B cell (primary cell): ENCODE measurements around the gene AUTS2. TPM values are rescaled to one million over a fixed set of nuclear protein-coding genes. Genes with fewer than 3 reads are reported as not detected.

Source experiments
- ATAC-seq: fragments of 200-7000 bp; cut with Tn5 transposase; one replicate; pipeline ENCODE4 v1.10.0; 2021; ENCODE audit warnings: low read depth, mild to moderate bottlenecking, moderate number of reproducible peaks, moderate library complexity
- CTCF ChIA-PET: fragments of 350-600 bp; sonication (Branson Sonifier 250); formaldehyde crosslinking; loops from one replicate; lab custom pipeline; 2021; ENCODE audit warnings: antibody characterized with exemption, inconsistent platforms; lab: Charles Lee
- POLR2A ChIA-PET: fragments of 350-600 bp; sonication (Branson Sonifier 250); formaldehyde crosslinking; loops from one replicate; lab custom pipeline; 2021; ENCODE audit warnings: antibody characterized with exemption; lab: Charles Lee
- DNase-seq: peaks from one replicate; pipeline ENCODE4 v3.0.0; 2013
- H2AFZ ChIP-seq: 2 replicates; pipeline ENCODE4 v1.6.1; 2012; ENCODE audit warnings: mild to moderate bottlenecking, low read depth, low read length; ENCODE audit not compliant: insufficient read depth, poor library complexity, severe bottlenecking
- H3K27ac ChIP-seq, 2 donors: 1 replicate in 1 of 2; 2 replicates in 1 of 2; pipeline ENCODE4 v1.5.1; 2012 to 2013; ENCODE audit warnings: low read length in 2 of 2, mild to moderate bottlenecking in 2 of 2, moderate library complexity in 1 of 2
- H3K27me3 ChIP-seq, 4 experiments: fragments of 200-600 bp in 1 of 4; sonication (generic) in 1 of 4; replicated peaks in 1 of 4; 1 replicate in 2 of 4; 2 replicates in 2 of 4; pipeline versions ENCODE4 v1.6.1 to v1.7.0; 2013 to 2016; ENCODE audit warnings: low read length in 3 of 4, mild to moderate bottlenecking in 2 of 4, mixed read lengths in 1 of 4, moderate library complexity in 1 of 4; ENCODE audit not compliant: insufficient read depth in 4 of 4, control insufficient read depth in 3 of 4; ENCODE audit errors: control extremely low read depth in 1 of 4
- H3K36me3 ChIP-seq, 2 experiments: replicated peaks in 1 of 2; 1 replicate in 1 of 2; 2 replicates in 1 of 2; pipeline versions ENCODE4 v1.6.1 to v1.7.1; 2013; ENCODE audit warnings: low read length in 1 of 2; ENCODE audit not compliant: insufficient read depth in 2 of 2, control insufficient read depth in 1 of 2; ENCODE audit errors: control extremely low read depth in 1 of 2, extremely low read depth in 1 of 2
- H3K4me1 ChIP-seq, 2 donors: fragments of 200-600 bp in 1 of 2; sonication (generic) in 1 of 2; 1 replicate in 1 of 2; 2 replicates in 1 of 2; pipeline versions ENCODE4 v1.5.1 to v1.6.1; 2013 to 2017; ENCODE audit warnings: low read length in 2 of 2; ENCODE audit not compliant: control insufficient read depth in 2 of 2, insufficient read depth in 2 of 2
- H3K4me2 ChIP-seq: replicated peaks from 2 replicates; pipeline ENCODE3; 2012; ENCODE audit warnings: mild to moderate bottlenecking, low read depth, low read length; ENCODE audit not compliant: poor library complexity, severe bottlenecking
- H3K4me3 ChIP-seq, 5 experiments: fragments of 200-600 bp in 1 of 5; sonication (generic) in 1 of 5; 1 replicate in 3 of 5; 2 replicates in 2 of 5; pipeline versions ENCODE4 v1.5.1 to v1.7.0; 2011 to 2016; ENCODE audit warnings: low read length in 4 of 5, mild to moderate bottlenecking in 4 of 5, low read depth in 2 of 5, control low read depth in 1 of 5, moderate library complexity in 1 of 5; ENCODE audit not compliant: insufficient read depth in 1 of 5; ENCODE audit errors: control extremely low read depth in 1 of 5, extremely low read depth in 1 of 5
- H3K79me2 ChIP-seq: fragments of 200-600 bp; sonication (generic); one replicate; pipeline ENCODE4 v1.6.0; 2016; ENCODE audit warnings: low read length; ENCODE audit not compliant: control insufficient read depth, insufficient read depth
- H3K9ac ChIP-seq: fragments of 200-600 bp; sonication (generic); 2 replicates; pipeline ENCODE4 v1.6.1; 2017; ENCODE audit warnings: mild to moderate bottlenecking, low read length, moderate library complexity
- H3K9me3 ChIP-seq, 3 donors: one replicate each; pipeline versions ENCODE4 v1.6.1 to v1.7.1; 2013; ENCODE audit warnings: low read length in 2 of 3; ENCODE audit not compliant: control insufficient read depth in 2 of 3, insufficient read depth in 1 of 3; ENCODE audit errors: control extremely low read depth in 1 of 3
- H4K20me1 ChIP-seq: 2 replicates; pipeline ENCODE4 v1.6.0; 2012; ENCODE audit warnings: mild to moderate bottlenecking, low read length; ENCODE audit not compliant: insufficient read depth, control insufficient read depth, poor library complexity, severe bottlenecking
- H3K27ac Mint-ChIP-seq: one replicate; pipeline ENCODE4 v1.8.0; 2021; ENCODE audit warnings: mixed read lengths
- H3K27me3 Mint-ChIP-seq: one replicate; pipeline ENCODE4 v1.8.0; 2021; ENCODE audit warnings: mixed read lengths
- H3K4me1 Mint-ChIP-seq: one replicate; pipeline ENCODE4 v1.8.0; 2021; ENCODE audit warnings: mixed read lengths
- H3K4me3 Mint-ChIP-seq: one replicate; pipeline ENCODE4 v1.8.0; 2021; ENCODE audit warnings: mixed read lengths
- H3K9me3 Mint-ChIP-seq: one replicate; pipeline ENCODE4 v1.8.0; 2022; ENCODE audit warnings: mixed read lengths; ENCODE audit not compliant: insufficient read depth
- CTCF ChIP-seq: fragments of 200-600 bp; IDR thresholded peaks from one replicate; pipeline ENCODE4 v1.8.0; 2022; ENCODE audit warnings: antibody characterized with exemption, mild to moderate bottlenecking
- EZH2 ChIP-seq: IDR thresholded peaks from 2 replicates; pipeline ENCODE4 v1.6.1; 2012; ENCODE audit warnings: borderline replicate concordance, low read depth, mild to moderate bottlenecking, moderate library complexity, low read length; ENCODE audit not compliant: insufficient read depth, poor library complexity, severe bottlenecking
- WGBS: methylation state at CpG from one replicate; pipeline ENCODE4 v1.1.5; 2013; ENCODE audit warnings: missing lambda C conversion rate; ENCODE audit not compliant: insufficient coverage; 5-methylcytosine and 5-hydroxymethylcytosine counted together
- intact Hi-C: fragments of 100-400 bp; cut with micrococcal nuclease; formaldehyde crosslinking; loops from one replicate; pipeline ENCODE4 v1.10.0; 2022
- polyA plus RNA-seq: library from polyadenylated mRNA; depleted of rRNA; stranded (reverse); fragments of >200 nt; gene quantifications from 2 replicates; pipeline ENCODE4 v1.2.3, GENCODE V29; 2012
- total RNA-seq, 2 donors: library from RNA; stranded (reverse); fragments of 120-200 nt in 1 of 2; gene quantifications; 1 replicate in 1 of 2; 2 replicates in 1 of 2; pipeline versions ENCODE4 v1.2.3 to v1.2.4, GENCODE V29; 2013 to 2022

AUTS2 gene
- total and polyA plus RNA-seq, 2 donors (not counting 1 experiment from before 2014, with no cell fraction given) = 22.3 to 35.0 TPM

- Histone ChIP-seq H3K9ac (no peak overlapping the region), H3K36me3 (no peaks in the 10 kb centered on the region), H4K20me1 (no peaks in the 10 kb centered on the region), H3K27ac (no peak overlapping the region), H3K79me2 (peaks cover 6% of the 10 kb centered on the region), H3K4me1 (no peaks in the 10 kb centered on the region), H2AFZ (no peak overlapping the region), H3K4me2 (no peak overlapping the region), H3K9me3 (no peaks in the 10 kb centered on the region), H3K4me3 (no peak overlapping the region), H3K27me3 (no peaks in the 10 kb centered on the region)
- CTCF ChIA-PET = no interaction called here
- ATAC-seq = no peak
- Mint-ChIP-seq H3K27ac (no peak overlapping the region), H3K9me3 (no peaks in the 10 kb centered on the region), H3K4me3 (no peak overlapping the region), H3K4me1 (peaks cover 3% of the 10 kb centered on the region), H3K27me3 (no peaks in the 10 kb centered on the region)
- intact Hi-C loops = no loop called here
- no peak for TF ChIP-seq CTCF
- TF ChIP-seq EZH2 = no peak
- 78% methylated on average over 5 of the region's 11 CpGs for WGBS
- no peak for DNase-seq
- POLR2A ChIA-PET = no interaction called here
Observed at GRCh38 chr7:69678494-69679187, 80.4 kb downstream of the AUTS2 start.

GRCh38 chr7:69681181-69681580 lies 82.9 kb downstream of the AUTS2 start:
- no peak overlapping the region for H3K27ac Mint-ChIP-seq
- Histone ChIP-seq H3K9me3 (no peaks in the 10 kb centered on the region), H3K36me3 (no peaks in the 10 kb centered on the region), H3K4me2 (no peak overlapping the region), H3K4me1 (peaks cover 0 to 3% of the 10 kb centered on the region in 2 donors), H4K20me1 (no peaks in the 10 kb centered on the region), H2AFZ (no peak overlapping the region), H3K4me3 (no peak overlapping the region), H3K27me3 (no peaks in the 10 kb centered on the region), H3K27ac (no peak overlapping the region), H3K79me2 (peaks cover 6% of the 10 kb centered on the region), H3K9ac (no peak overlapping the region)
- DNase-seq (no peak), ATAC-seq (no peak)
- WGBS = 94% methylated on average over 2 of the region's 3 CpGs
- no peaks in the 10 kb centered on the region for H3K9me3 Mint-ChIP-seq
- H3K27me3 Mint-ChIP-seq = no peaks in the 10 kb centered on the region
- CTCF ChIA-PET = no interaction called here
- peaks cover 7% of the 10 kb centered on the region for H3K4me1 Mint-ChIP-seq
- POLR2A ChIA-PET = no interaction called here
- intact Hi-C loops = no loop called here
- no peak overlapping the region for H3K4me3 Mint-ChIP-seq
- no peak for TF ChIP-seq CTCF
- TF ChIP-seq EZH2 = no peak
